GM10248 (cell line): Measurements from ENCODE around the gene SIRT7.

Source experiments
- CTCF ChIA-PET: fragments of 300-600 bp; sonication (Branson Sonifier 250); formaldehyde crosslinking; extraction: SDS; loops from one replicate; lab custom pipeline; 2021; ENCODE audit warnings: antibody characterized with exemption; lab: Yijun Ruan, JAX
- POLR2A ChIA-PET: fragments of 350-650 bp; sonication (Branson Sonifier 250); formaldehyde crosslinking; extraction: SDS; loops from one replicate; lab custom pipeline; 2020; ENCODE audit warnings: antibody characterized with exemption; lab: Yijun Ruan, JAX
- DNase-seq: peaks from one replicate; pipeline ENCODE4 v3.0.0; 2012; ENCODE audit errors: extremely low spot score
- CTCF ChIP-seq: IDR thresholded peaks from 2 replicates; pipeline ENCODE4 v1.5.1; 2012; ENCODE audit warnings: mild to moderate bottlenecking, low read depth; ENCODE audit errors: extremely low read depth, missing control alignments, control extremely low read depth

SIRT7 gene

GRCh38 chr17:81890447-81891302 lies 27.3 kb downstream of the SIRT7 start:
- no peak for DNase-seq
- POLR2A ChIA-PET: no interaction called here
- CTCF ChIA-PET: interaction anchor here (1.5 to 1.7 kb wide), 2 partner anchors 11 to 20 kb away, joined by 4 to 5 read pairs; partner anchors contain the start of gene ARHGDIA
- TF ChIP-seq CTCF: no peak

GRCh38 chr17:81889602-81890001 lies 28.4 kb downstream of the SIRT7 start:
- ChIA-PET POLR2A (no interaction called here), CTCF (interaction anchor here (1.5 to 1.7 kb wide), 2 partner anchors 10 to 19 kb away, joined by 4 to 5 read pairs; partner anchors contain the start of gene ARHGDIA)
- TF ChIP-seq CTCF: no peak
- no peak for DNase-seq

- ChIA-PET POLR2A (no interaction called here), CTCF (interaction anchor here (1.5 to 1.7 kb wide), 2 partner anchors 9 to 19 kb away, joined by 4 to 5 read pairs; partner anchors contain the start of gene ARHGDIA)
- no peak for DNase-seq
- TF ChIP-seq CTCF: no peak
Measured at GRCh38 chr17:81888988-81889595, 28.9 kb downstream of the SIRT7 start.

- POLR2A ChIA-PET: no interaction called here
Measured at GRCh38 chr17:81888105-81888987, 29.6 kb downstream of the SIRT7 start.

GRCh38 chr17:81885869-81886548 lies 32.0 kb downstream of the SIRT7 start:
- no peak for TF ChIP-seq CTCF
- no peak for DNase-seq
- CTCF ChIA-PET: interaction anchor here (1.0 to 2.3 kb wide), 5 partner anchors 7 to 210 kb away, joined by 3 to 10 read pairs (median 3); no protein-coding TSS in a partner anchor
- POLR2A ChIA-PET: interaction anchor here (1.0 kb wide), 1 partner anchor 11 kb away, joined by 3 read pairs; no protein-coding TSS in a partner anchor

More at GRCh38 chr17:81888105-81888987, 29.6 kb downstream of the SIRT7 start:
- CTCF ChIA-PET: interaction anchor here (1.7 kb wide), 1 partner anchor 18 kb away, joined by 5 read pairs; the partner anchor contains the start of gene ARHGDIA
- TF ChIP-seq CTCF: no peak
- DNase-seq: no peak
